Naive B cell (primary cell): ENCODE measurements around the gene DUSP18. TPM values are rescaled to one million over a fixed set of nuclear protein-coding genes. Genes with fewer than 3 reads are reported as not detected.
"Not testable (repeated sequence)": the region's sequence is repeated elsewhere in the genome, so short reads cannot be mapped to it uniquely, and the experiment has no call there.

ENCODE experiments used
- ATAC-seq, 2 donors: fragments of 150-1000 bp; cut with Tn5 transposase; 2 replicates each; pipeline ENCODE4 v1.10.0; 2021; ENCODE audit warnings: low read depth in 2 of 2, mild to moderate bottlenecking in 2 of 2, moderate library complexity in 2 of 2
- DNase-seq: peaks from one replicate; pipeline ENCODE4 v3.0.0; 2022
- H3K27ac Mint-ChIP-seq, 6 donors: one replicate each; pipeline ENCODE4 v1.8.0; 2020 to 2022; ENCODE audit warnings: mild to moderate bottlenecking in 6 of 6, mixed read lengths in 6 of 6, moderate library complexity in 5 of 6, inconsistent platforms in 2 of 6
- H3K27me3 Mint-ChIP-seq, 3 donors: one replicate each; pipeline ENCODE4 v1.8.0; 2021 to 2022; ENCODE audit warnings: mixed read lengths in 3 of 3, mild to moderate bottlenecking in 1 of 3
- H3K36me3 Mint-ChIP-seq, 2 donors: one replicate each; pipeline ENCODE4 v1.8.0; 2020 to 2022; ENCODE audit warnings: mixed read lengths in 2 of 2, inconsistent platforms in 1 of 2, mild to moderate bottlenecking in 1 of 2
- H3K4me1 Mint-ChIP-seq, 3 donors: one replicate each; pipeline ENCODE4 v1.8.0; 2020 to 2022; ENCODE audit warnings: mixed read lengths in 3 of 3, inconsistent platforms in 1 of 3, mild to moderate bottlenecking in 1 of 3, moderate library complexity in 1 of 3
- H3K4me3 Mint-ChIP-seq, 8 donors: one replicate each; pipeline ENCODE4 v1.8.0; 2020 to 2022; ENCODE audit warnings: mild to moderate bottlenecking in 8 of 8, mixed read lengths in 8 of 8, moderate library complexity in 8 of 8, inconsistent platforms in 2 of 8
- H3K9me3 Mint-ChIP-seq, 7 donors: one replicate each; pipeline ENCODE4 v1.8.0; 2020 to 2022; ENCODE audit warnings: mixed read lengths in 7 of 7, mild to moderate bottlenecking in 5 of 7, inconsistent platforms in 2 of 7, moderate library complexity in 1 of 7
- polyA plus RNA-seq, 6 donors: library from polyadenylated mRNA; unstranded; fragments of 300-500 nt; fragmentation: Illumina TruSeq; gene quantifications; one replicate each; pipeline ENCODE4 v1.2.3, GENCODE V29; 2021; ENCODE audit warnings: low read depth in 6 of 6

The DUSP18 gene
- 10 to 100 TPM in 5 of 6 donors, 1 to 10 TPM in 1; 9.0 to 18.1 (median 12.3) TPM for polyA plus RNA-seq

DNA sequence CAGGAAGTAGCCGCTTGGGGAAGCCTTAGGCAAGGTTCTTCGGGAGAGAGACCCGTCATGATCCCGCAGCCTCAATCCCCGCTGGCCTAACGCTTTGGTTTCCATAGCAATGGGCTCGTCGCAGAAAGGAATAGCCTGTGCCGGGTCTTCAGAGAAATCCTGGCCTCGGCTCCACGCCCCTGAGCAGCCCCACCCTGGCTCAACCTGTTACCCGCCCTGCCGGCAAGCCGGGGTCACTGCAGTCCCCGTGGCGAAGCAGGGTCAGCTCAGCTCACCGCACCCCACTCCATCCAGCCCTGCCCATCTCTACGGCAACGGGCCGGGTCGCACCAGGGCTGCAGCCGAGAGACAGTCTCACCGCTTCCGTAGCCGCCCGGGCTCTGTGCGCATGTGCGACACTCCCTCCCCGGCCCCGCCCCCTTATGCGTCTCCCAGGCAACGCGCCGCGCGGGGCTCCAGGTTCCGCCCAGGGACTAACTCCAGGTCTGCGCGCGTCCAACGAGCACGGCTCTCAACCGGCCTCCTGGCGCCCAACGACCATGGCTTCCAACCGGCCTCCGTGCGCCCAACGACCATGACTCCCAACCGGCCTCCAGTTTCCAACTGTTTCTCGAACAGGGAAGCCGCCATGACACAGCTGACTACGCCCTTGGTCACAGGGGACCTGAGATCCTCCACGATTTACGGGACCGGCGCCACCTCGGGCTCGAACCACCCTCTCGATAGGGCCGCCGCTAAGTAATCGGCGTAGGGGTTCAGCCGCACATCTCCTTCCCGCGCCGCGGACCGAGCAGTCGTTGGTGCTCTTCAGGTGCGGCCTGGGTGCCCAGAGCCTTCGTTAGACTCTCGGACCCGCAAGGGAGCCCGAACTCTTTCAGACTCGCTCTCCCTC, at the start of gene DUSP18:
Gene DUSP18 (minus strand): TSS at position 382 of the 892 bp plus-strand sequence. CDS start 3,872 bp downstream, outside the sequence.
- peak; percentile 91 for ATAC-seq
- H3K27ac Mint-ChIP-seq: peak within 1 kb of the TSS; percentile 44 to 94 (median 87)

DNA sequence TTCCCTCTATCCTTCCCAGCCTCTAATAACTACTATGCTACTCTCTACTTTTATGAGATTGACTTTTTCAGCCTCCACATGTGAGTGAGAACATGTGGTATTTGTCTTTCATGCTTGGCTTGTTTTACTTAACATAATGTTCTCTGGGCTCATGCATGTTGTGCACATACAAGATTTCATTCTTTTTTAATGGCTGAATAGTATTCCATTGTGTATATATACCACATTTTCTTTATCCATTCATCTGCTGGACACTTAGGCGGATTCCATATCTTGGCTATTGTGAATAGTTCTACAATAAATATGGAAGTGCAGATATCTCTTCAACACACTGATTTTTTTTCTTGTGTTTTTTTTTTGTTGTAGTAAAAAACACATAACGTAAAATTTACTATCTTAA, 46.4 kb upstream of the DUSP18 start:
- Mint-ChIP-seq H3K4me1 (no peaks in the 10 kb centered on the region), H3K27ac (no peak overlapping the region), H3K9me3 (peaks cover 0 to 5% (median 2%) of the 10 kb centered on the region in 7 donors), H3K36me3 (no peaks in the 10 kb centered on the region), H3K4me3 (no peak overlapping the region), H3K27me3 (peaks cover 0 to 32% (median 15%) of the 10 kb centered on the region in 3 donors)
- DNase-seq (no peak), ATAC-seq (no peak)

More for the DNA sequence above, at the start of gene DUSP18:
- peak within 1 kb of the TSS; percentile 88 to 98 (median 96) for H3K4me3 Mint-ChIP-seq
- DNase-seq: peak; percentile 93
- H3K4me1 Mint-ChIP-seq: peaks cover 20 to 31% (median 26%) of the 10 kb centered on the region in 3 donors
- H3K36me3 Mint-ChIP-seq: peaks cover 8 to 12% of the 10 kb centered on the region in 2 donors
- H3K9me3 Mint-ChIP-seq: no peaks in the 10 kb centered on the region
- H3K27me3 Mint-ChIP-seq: peaks cover 0 to 3% (median 0%) of the 10 kb centered on the region in 3 donors

DNA sequence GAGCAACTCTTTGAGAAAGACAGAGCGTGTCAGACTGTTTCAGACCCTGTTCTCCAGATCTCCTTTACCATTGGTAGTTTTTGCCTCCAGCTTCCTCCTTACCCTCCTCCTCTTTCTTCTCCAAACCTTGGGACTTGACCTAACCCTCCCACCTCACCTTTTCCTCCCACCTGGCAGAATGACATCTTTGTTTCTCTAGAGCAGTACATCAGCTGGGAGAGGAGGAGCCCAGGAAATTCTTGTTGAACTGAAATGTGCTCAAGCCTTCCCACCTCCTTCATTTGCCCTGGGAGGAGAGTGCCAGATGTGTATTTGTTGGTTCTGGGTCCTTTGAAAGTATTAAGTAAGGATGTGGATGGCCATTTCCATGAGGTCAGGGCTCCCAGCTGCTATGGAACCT, 44.4 kb upstream of the DUSP18 start:
- Mint-ChIP-seq H3K27me3 (peaks cover 0 to 19% (median 5%) of the 10 kb centered on the region in 3 donors), H3K4me1 (no peaks in the 10 kb centered on the region), H3K27ac (peak overlapping the region in 1 of 6 donors; percentile 34), H3K4me3 (no peak overlapping the region), H3K36me3 (no peaks in the 10 kb centered on the region), H3K9me3 (peaks cover 0 to 5% (median 2%) of the 10 kb centered on the region in 7 donors)
- no peak for ATAC-seq
- no peak for DNase-seq

DNA sequence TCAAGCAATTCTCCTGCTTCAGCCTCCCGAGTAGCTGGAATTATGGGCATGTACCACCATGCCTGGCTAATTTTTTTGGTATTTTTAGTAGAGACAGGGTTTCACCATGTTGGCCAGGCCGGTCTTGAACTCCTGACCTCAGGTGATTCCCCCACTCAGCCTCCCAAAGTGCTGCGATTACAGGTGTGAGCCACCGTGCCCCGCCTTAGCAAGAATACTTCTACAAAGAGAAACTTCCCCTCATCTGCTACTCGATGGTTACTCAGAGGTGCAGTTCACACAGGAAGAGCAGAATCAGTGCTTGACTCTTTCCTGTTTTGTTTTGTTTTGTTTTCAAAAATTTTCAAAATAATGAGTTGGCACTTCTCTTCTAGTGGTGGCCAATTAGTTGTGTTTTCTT, 42.3 kb upstream of the DUSP18 start:
- not testable (repeated sequence) for ATAC-seq, H3K4me1 Mint-ChIP-seq, DNase-seq, H3K9me3 Mint-ChIP-seq, H3K27ac Mint-ChIP-seq, H3K36me3 Mint-ChIP-seq, H3K4me3 Mint-ChIP-seq
- peaks cover 5 to 30% (median 10%) of the 10 kb centered on the region in 3 donors for H3K27me3 Mint-ChIP-seq

DNA sequence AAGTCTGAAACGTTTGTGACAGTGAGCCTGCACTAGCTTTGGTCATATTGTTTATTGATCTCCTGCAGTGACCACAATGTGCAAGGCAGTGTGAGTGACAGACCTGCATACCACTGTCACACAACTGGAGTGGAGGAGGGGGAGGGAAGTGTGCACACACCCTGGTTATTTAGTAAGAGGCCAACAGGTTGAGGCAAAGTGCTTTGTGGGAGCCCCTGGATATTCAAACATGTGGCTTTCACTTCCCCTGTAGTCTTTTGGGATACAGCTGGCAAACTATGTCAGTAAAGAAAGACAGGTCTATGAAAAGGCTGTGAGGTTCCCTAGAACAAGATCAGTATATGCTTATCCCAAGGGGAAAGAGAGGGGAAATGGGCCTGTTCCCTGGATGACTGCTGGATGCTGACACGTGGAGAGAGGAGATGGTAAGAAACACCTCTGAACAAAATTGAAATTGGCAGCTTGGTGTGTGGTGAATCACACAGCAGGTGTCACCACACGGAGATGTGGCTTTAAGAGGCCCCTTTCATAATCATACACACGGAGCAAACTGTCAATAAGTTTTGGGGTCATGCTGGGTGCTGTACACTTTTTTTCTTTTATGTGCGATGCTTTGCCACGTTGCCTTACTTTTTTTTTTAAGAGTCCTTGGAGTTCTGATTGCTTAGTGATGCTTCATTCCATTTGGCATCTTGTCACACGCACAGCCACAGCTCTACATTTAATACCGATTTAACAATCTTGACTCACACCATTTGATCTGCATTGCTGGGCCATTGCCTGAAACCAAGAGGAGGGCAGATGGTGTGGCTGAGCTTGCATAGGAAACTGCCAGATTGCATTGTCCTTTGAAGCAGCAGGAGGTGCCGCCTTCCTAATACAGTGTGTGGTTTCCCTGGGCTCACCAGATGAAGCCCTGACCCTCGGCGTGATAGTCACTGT, 38.3 kb upstream of the DUSP18 start:
- DNase-seq: no peak
- no peak overlapping the region for H3K4me3 Mint-ChIP-seq
- ATAC-seq: no peak
- H3K27me3 Mint-ChIP-seq: peaks cover 15 to 37% (median 26%) of the 10 kb centered on the region in 3 donors
- peaks cover 0 to 6% (median 0%) of the 10 kb centered on the region in 7 donors for H3K9me3 Mint-ChIP-seq
- no peak overlapping the region for H3K27ac Mint-ChIP-seq
- H3K4me1 Mint-ChIP-seq: no peaks in the 10 kb centered on the region
- no peaks in the 10 kb centered on the region for H3K36me3 Mint-ChIP-seq

DNA sequence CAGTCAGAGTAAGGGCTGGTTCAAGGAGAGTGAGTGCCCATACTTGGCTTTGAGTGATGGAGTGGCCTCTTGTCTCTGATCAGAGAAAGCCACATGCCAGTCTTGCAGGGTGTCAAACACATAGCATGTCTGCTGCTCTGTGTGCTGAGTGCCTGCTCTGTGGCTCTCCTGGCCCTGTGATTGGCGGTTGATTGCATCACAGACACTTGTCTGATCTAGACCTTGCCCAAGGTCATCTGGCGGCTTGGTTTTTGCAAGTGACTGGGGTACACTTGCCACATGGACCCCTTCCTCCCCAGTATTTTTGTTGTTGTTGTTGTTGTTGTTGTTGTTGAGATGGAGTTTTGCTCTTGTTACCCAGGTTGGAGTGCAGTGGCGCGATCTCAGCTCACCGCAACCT, 37.3 kb upstream of the DUSP18 start:
- Mint-ChIP-seq H3K27ac (no peak overlapping the region), H3K4me3 (no peak overlapping the region), H3K27me3 (peaks cover 15 to 27% (median 26%) of the 10 kb centered on the region in 3 donors), H3K4me1 (no peaks in the 10 kb centered on the region), H3K36me3 (no peaks in the 10 kb centered on the region), H3K9me3 (peaks cover 0 to 3% (median 0%) of the 10 kb centered on the region in 7 donors)
- ATAC-seq: no peak
- no peak for DNase-seq

DNA sequence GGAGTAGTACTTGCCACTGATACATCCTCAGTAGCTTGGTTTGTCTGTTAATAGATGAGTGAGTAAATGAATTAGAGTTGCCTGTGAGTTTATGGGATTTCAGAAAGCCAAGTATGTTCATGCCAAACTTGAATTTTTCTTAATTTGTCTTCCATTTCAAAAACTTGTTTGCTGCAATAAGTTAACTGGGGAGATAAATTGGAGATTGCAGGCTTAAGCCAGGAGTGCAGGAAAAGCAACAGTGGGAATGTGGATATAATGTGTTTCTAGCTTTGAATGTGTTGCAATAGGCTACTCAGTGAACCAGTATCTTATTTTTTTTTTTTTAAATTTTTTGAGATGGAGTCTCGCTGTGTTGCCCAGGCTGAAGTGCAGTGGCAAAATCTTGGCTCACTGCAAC, 35.2 kb upstream of the DUSP18 start:
- ATAC-seq (no peak), DNase-seq (no peak)
- Mint-ChIP-seq H3K27me3 (peaks cover 18 to 30% (median 26%) of the 10 kb centered on the region in 3 donors), H3K4me3 (no peak overlapping the region), H3K4me1 (no peaks in the 10 kb centered on the region), H3K9me3 (peaks cover 0 to 2% (median 0%) of the 10 kb centered on the region in 7 donors), H3K36me3 (no peaks in the 10 kb centered on the region), H3K27ac (peak overlapping the region in 1 of 6 donors; percentile 15)

DNA sequence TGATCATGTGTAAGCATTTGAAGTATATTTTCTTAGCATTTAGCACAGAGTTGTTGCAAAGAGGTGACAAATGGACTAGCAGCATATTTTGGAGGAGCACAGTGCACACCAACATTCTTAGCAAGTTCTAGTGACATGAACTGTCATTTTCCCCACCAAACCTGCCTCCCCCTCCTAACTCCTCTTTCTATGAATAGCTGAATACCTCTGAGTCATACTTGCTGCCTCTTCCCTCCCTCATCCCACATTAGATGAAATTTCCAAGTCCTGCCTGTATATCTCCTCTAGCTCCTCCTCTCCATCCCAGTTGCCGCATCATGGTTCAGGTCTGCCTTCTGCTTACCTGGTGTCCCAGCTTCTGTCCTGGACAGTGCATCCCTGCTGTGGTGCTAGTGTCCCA, 34.2 kb upstream of the DUSP18 start:
- ATAC-seq (no peak), DNase-seq (no peak)
- Mint-ChIP-seq H3K27ac (no peak overlapping the region), H3K4me1 (no peaks in the 10 kb centered on the region), H3K9me3 (peaks cover 0 to 2% (median 0%) of the 10 kb centered on the region in 7 donors), H3K4me3 (no peak overlapping the region), H3K36me3 (no peaks in the 10 kb centered on the region), H3K27me3 (peaks cover 22 to 38% (median 35%) of the 10 kb centered on the region in 3 donors)

DNA sequence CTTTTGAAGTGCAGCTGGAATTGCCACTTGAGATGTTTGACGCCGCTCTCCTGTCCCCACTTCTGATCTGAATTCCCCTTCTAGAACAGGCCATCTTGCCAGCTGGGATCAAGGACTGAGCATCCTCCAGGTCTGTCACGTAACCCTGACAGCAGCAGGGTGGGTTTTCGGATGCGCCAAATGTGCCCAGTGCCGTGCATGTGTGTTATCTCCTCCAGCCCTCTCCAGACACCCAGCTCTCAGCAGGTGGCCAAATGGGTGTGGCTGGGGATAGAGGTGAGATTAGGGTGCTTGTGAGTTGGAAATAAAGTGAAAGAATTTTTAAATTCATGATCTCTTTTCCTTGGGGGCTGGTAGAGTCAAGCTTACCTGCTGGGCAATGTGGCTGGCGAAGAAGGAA, 30.3 kb upstream of the DUSP18 start:
- H3K36me3 Mint-ChIP-seq: no peaks in the 10 kb centered on the region
- peaks cover 0 to 2% (median 0%) of the 10 kb centered on the region in 7 donors for H3K9me3 Mint-ChIP-seq
- no peak overlapping the region for H3K27ac Mint-ChIP-seq
- H3K4me1 Mint-ChIP-seq: peaks cover 8 to 21% (median 12%) of the 10 kb centered on the region in 3 donors
- DNase-seq (no peak), ATAC-seq (no peak)
- peak overlapping the region in 2 of 8 donors; percentile 24 to 43 for H3K4me3 Mint-ChIP-seq
- peaks cover 29 to 46% (median 37%) of the 10 kb centered on the region in 3 donors for H3K27me3 Mint-ChIP-seq

DNA sequence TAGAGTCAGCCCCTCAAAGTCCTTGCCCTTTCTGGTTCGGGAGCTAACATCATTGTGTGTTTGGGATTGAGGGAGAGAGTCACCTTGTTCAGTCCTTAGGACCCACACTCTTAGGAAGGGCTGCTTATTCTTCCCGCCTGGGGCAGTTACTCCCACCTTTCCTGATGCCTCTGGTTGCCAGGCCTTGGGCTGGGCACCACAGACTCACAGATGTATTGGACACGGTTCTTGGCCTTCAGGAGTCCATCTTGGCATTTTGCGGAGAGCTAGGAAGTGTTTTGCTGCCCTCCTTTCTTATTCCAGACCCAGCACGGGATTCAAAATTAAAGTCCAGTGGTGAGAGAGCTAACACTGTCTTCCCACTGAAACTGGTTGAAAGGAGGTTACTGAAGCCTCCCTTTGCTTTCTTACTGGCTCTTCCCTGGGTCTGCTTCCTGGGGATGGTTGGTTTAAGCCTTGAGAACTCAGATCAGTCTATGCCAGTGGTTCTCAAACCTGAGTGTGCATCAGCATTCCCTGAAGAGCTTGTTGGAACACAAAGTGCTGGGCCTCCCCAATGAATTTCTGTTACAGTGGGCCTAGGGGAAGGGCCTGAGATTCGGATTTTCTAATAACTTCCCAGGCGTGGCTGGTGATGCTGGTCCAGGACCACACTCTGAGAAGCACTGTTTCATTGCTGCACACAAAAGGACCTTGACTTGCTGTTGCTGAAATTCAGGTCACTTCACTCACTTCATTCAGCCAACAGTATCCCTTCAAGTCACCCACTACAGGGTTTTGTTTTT, 28.4 kb upstream of the DUSP18 start:
- Mint-ChIP-seq H3K27me3 (peaks cover 34 to 55% (median 37%) of the 10 kb centered on the region in 3 donors), H3K27ac (peak overlapping the region in 3 of 6 donors; percentile 13 to 76 (median 47)), H3K4me1 (peaks cover 9 to 22% (median 12%) of the 10 kb centered on the region in 3 donors), H3K9me3 (no peaks in the 10 kb centered on the region), H3K4me3 (peak overlapping the region; percentile 24 to 89 (median 82)), H3K36me3 (no peaks in the 10 kb centered on the region)
- DNase-seq (no peak), ATAC-seq (no peak)

DNA sequence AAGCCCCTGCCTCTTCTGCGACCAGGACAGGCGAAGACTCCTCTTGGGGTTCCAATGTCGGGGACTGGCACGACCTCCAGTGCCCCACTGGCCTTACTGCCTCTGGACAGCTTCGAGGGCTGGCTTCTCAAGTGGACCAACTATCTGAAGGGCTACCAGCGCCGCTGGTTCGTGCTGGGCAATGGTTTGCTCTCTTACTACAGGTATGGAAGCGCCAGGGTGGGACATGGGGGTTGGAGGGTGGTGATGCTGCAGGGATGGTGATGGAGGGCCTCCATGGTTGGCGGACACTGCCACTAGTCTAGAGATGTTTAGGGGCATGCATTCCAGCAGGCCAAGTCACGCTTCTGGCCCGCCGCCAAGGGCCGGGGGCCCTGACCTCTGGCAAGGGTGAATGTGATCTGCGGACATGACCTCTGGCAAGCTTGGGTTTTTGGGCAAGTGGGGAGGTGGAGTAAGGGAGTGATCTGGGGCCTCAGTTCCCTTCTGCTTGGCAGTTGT, 27.7 kb upstream of the DUSP18 start:
- H3K9me3 Mint-ChIP-seq: no peaks in the 10 kb centered on the region
- peak overlapping the region in 2 of 6 donors; percentile 13 to 76 for H3K27ac Mint-ChIP-seq
- ATAC-seq (no peak), DNase-seq (no peak)
- H3K27me3 Mint-ChIP-seq: peaks cover 38 to 57% (median 38%) of the 10 kb centered on the region in 3 donors
- peak overlapping the region; percentile 24 to 89 (median 82) for H3K4me3 Mint-ChIP-seq
- peaks cover 9 to 22% (median 12%) of the 10 kb centered on the region in 3 donors for H3K4me1 Mint-ChIP-seq
- H3K36me3 Mint-ChIP-seq: no peaks in the 10 kb centered on the region

DNA sequence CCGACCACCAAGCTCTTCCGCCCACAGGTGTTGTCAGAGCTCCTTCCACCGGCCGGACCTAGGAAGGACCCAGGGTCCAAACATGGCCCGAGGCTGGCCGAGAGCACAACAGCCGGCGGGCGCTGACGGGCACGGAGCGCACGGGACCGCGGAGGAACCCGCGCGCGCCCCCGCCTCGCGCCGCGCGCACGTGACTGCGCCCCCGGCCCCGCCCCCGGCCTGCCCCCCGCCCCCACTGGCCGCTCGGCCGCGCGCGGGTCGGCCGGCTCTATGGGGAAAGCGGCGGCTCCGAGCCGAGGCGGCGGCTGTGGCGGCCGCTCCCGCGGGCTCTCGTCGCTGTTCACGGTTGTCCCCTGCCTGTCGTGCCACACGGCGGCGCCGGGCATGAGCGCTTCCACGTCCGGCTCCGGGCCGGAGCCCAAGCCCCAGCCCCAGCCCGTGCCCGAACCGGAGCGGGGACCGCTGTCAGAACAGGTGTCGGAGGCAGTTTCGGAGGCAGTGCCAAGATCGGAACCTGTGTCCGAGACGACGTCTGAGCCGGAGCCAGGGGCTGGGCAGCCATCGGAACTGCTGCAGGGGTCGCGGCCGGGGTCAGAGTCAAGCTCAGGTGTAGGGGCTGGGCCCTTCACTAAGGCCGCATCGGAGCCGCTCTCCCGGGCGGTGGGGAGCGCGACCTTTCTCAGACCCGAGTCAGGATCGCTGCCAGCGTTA, 27.1 kb upstream of the DUSP18 start, which contains the start of gene OSBP2:
Gene OSBP2 (plus strand): TSS at position 235 of the 711 bp plus-strand sequence. CDS start 36 bp downstream, at position 271.
- Mint-ChIP-seq H3K36me3 (no peaks in the 10 kb centered on the region), H3K9me3 (no peaks in the 10 kb centered on the region), H3K4me3 (peak within 1 kb of the TSS; percentile 81 to 94 (median 92)), H3K4me1 (peaks cover 9 to 22% (median 12%) of the 10 kb centered on the region in 3 donors), H3K27ac (peak within 1 kb of the TSS in 5 of 6 donors; percentile 72 to 95 (median 83)), H3K27me3 (peaks cover 38 to 57% (median 38%) of the 10 kb centered on the region in 3 donors)
- peak; percentile 15 for DNase-seq
- ATAC-seq: peak; percentile 51 to 52
